ENCODE results near the gene HMGN3.

Gene HMGN3

DNA sequence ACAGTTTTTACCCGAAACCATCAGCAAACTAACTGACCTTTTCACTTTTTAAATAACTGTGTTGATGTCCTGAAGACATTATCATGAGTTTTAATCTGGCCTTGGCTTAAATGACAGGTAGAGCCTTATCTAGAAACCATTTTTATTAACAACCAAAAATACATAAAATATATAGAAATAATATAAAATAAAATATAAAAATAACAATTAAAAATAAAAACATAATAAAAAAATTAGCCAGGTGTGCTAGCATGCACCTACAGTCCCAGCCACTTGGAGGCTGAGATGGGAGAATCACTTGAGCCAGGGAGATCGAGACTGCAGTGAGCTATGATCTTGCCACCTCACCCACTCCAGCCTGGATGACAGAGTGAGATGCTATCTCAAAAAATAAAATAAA is 21.6 kb downstream of the HMGN3 start:
- DNase-seq (ENCODE audit: low spot score): no peak
- H3K27ac ChIP-seq: no peak overlapping the region
- POLR2A ChIA-PET (ENCODE audit: low non-redundant PET): no interaction called here
- CTCF ChIA-PET: no interaction called here
- TF ChIP-seq, protein P1, sequence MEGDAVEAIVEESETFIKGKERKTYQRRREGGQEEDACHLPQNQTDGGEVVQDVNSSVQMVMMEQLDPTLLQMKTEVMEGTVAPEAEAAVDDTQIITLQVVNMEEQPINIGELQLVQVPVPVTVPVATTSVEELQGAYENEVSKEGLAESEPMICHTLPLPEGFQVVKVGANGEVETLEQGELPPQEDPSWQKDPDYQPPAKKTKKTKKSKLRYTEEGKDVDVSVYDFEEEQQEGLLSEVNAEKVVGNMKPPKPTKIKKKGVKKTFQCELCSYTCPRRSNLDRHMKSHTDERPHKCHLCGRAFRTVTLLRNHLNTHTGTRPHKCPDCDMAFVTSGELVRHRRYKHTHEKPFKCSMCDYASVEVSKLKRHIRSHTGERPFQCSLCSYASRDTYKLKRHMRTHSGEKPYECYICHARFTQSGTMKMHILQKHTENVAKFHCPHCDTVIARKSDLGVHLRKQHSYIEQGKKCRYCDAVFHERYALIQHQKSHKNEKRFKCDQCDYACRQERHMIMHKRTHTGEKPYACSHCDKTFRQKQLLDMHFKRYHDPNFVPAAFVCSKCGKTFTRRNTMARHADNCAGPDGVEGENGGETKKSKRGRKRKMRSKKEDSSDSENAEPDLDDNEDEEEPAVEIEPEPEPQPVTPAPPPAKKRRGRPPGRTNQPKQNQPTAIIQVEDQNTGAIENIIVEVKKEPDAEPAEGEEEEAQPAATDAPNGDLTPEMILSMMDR (conservative IDR thresholded peaks at IDR 0.05; ENCODE audit: low read depth): no peak

DNA sequence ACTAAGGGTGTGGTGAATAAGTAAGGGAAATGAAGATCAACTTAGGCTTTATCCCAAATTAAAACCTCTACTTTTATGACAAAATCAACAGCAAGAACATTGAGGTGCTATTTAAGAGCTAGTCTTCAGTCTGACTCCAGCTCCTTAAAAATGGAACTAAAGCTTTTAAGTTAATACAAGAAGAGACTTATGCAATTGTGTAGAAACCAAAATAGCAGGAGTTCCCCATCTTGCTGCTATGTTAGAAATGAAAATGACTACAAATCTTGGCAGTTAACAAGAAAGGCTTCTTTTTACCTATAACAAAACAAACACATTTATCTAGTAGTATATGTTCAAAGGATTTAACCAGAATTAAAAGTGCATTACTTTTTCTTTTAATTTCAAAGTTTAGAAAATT is 25.7 kb downstream of the HMGN3 start:
- H3K27ac ChIP-seq: no peak overlapping the region
- DNase-seq (ENCODE audit: low spot score): no peak
- ChIA-PET POLR2A (ENCODE audit: low non-redundant PET) (no interaction called here), CTCF (no interaction called here)
- TF ChIP-seq, protein P1 (conservative IDR thresholded peaks at IDR 0.05; ENCODE audit: low read depth): no peak

DNA sequence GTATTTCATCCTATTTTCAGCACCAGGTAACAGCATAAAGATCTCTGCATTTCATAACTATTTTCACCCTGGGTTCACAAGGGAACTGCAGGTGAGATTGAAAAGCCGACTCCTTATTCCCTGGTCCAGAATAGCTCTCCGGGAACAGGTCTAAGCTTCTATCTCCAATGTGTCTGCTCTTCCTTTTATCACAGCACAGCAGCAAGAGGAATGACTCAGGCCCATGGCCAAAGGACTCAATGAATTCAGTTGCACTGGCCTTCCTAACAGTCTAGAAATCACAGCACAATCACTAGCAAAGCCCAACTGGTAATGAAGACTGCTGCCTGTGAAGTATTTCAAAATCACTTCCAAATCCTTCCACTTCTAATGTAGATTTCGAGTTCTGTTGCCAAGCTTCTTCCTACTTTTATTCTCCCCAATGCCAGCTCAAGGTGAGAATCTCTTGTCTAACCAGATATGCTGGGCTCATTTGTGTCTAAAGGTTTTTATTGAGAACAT is 30.7 kb downstream of the HMGN3 start:
- no peak overlapping the region for H3K27ac ChIP-seq
- no peak for DNase-seq (ENCODE audit: low spot score)
- TF ChIP-seq, protein P1 (conservative IDR thresholded peaks at IDR 0.05; ENCODE audit: low read depth): no peak
- ChIA-PET POLR2A (ENCODE audit: low non-redundant PET) (no interaction called here), CTCF (no interaction called here)

DNA sequence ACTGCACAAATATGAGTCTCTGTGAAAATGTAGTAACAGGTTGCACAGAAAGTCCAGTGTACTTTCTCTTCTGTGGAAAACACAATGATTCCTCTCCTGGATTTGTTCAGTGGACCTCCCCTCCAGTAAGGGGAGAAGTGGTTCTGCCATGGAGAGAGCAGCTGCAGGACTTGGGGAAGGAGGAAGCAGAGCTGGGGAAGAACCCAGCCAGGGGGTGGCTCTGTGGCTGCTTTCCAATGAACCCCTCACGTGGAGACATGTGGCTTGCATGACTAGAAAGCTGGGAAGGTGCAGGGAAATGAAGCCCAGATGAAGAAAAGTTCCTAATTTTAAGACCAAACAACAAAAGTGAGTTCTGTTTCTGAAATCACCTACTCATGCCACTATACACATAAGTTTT is 31.9 kb downstream of the HMGN3 start:
- TF ChIP-seq, protein P1 (conservative IDR thresholded peaks at IDR 0.05; ENCODE audit: low read depth): no peak
- ChIA-PET POLR2A (ENCODE audit: low non-redundant PET) (no interaction called here), CTCF (no interaction called here)
- H3K27ac ChIP-seq: no peak overlapping the region
- no peak for DNase-seq (ENCODE audit: low spot score)

DNA sequence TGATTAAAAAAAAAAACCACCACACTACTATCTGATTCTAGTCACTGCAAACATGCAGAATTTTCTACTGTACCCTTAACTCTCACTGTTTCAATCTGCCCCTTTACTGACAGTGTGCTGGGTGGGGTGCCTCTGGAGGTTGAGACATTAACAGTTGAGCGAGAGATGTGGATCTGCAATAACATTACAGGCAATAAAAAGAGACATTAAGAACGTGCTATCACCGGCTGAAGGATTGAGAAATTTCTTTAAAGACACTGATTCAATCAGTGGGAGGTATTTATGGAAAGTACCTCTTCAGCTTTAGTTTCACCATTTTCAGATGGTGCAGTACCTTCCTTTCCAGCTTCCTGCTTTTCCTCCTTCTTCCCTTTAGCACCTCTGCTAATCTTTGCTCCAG is 32.5 kb downstream of the HMGN3 start:
- TF ChIP-seq, protein P1 (conservative IDR thresholded peaks at IDR 0.05; ENCODE audit: low read depth): no peak
- H3K27ac ChIP-seq: no peak overlapping the region
- ChIA-PET POLR2A (ENCODE audit: low non-redundant PET) (no interaction called here), CTCF (interaction anchor here (0.7 kb wide), 1 partner anchor 274 kb away, joined by 3 read pairs; no protein-coding TSS in a partner anchor)
- no peak for DNase-seq (ENCODE audit: low spot score)

DNA sequence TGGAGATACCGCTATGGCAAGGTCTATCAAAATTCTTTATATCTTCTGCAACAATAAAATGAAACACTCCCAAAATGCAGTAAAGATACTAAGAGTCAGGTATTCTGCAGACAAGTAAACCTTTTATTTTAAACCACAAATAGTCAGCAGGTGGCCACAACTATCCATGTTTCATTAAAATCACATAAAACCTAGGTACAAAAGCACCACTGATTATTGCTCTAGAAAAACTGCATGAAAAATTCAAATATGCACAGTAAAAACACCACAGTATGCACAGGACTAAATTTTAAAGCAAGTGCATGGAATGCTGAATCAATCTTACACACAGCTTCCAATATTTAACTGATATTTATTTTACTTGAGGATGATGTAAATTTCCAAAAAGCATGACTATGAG is 33.3 kb downstream of the HMGN3 start:
- POLR2A ChIA-PET (ENCODE audit: low non-redundant PET): interaction anchor here (0.6 kb wide), 2 partner anchors 10 to 136 kb away, joined by 3 to 5 read pairs; no protein-coding TSS in a partner anchor
- CTCF ChIA-PET: interaction anchor here (0.6 to 0.7 kb wide), 4 partner anchors 57 to 275 kb away, joined by 3 to 4 read pairs (median 3); no protein-coding TSS in a partner anchor
- TF ChIP-seq, protein P1 (conservative IDR thresholded peaks at IDR 0.05; ENCODE audit: low read depth): no peak
- no peak for DNase-seq (ENCODE audit: low spot score)
- H3K27ac ChIP-seq: no peak overlapping the region
